ENCODE results near the gene GPC6. TPM values are rescaled to one million over a fixed set of nuclear protein-coding genes. Genes with fewer than 3 reads are reported as not detected.

GPC6 gene
- total RNA-seq, 4 donors from 2014 or later, result 2.7 to 5.7 (median 4.4) TPM

GRCh38 chr13:94242554-94242953 lies 1015.9 kb downstream of the GPC6 start:
- no peaks in the 10 kb centered on the region for H3K27me3 ChIP-seq
- H3K4me1 ChIP-seq, result no peaks in the 10 kb centered on the region
- no peak overlapping the region for H3K4me3 ChIP-seq
- no peaks in the 10 kb centered on the region for H3K9me3 ChIP-seq
- TF ChIP-seq CTCF (IDR thresholded peaks at IDR 0.05) (no peak), POLR2A (IDR thresholded peaks at IDR 0.05) (no peak), POLR2AphosphoS5 (IDR thresholded peaks at IDR 0.05) (no peak), EP300 (IDR thresholded peaks at IDR 0.05) (no peak)
- H3K36me3 ChIP-seq, result no peaks in the 10 kb centered on the region
- no peak for DNase-seq (ENCODE audit: low spot score in 2 of 2)
- H3K27ac ChIP-seq, result no peak overlapping the region

- Histone ChIP-seq H3K4me3 (no peak overlapping the region), H3K36me3 (no peaks in the 10 kb centered on the region), H3K4me1 (no peaks in the 10 kb centered on the region), H3K27me3 (no peaks in the 10 kb centered on the region), H3K9me3 (no peaks in the 10 kb centered on the region), H3K27ac (no peak overlapping the region)
- DNase-seq (ENCODE audit: low spot score in 2 of 2), result no peak
- no peak for TF ChIP-seq EP300 (IDR thresholded peaks at IDR 0.05)
- TF ChIP-seq POLR2AphosphoS5 (IDR thresholded peaks at IDR 0.05), result no peak
- no peak for TF ChIP-seq POLR2A (IDR thresholded peaks at IDR 0.05)
- no peak for TF ChIP-seq CTCF (IDR thresholded peaks at IDR 0.05)
These were observed 1016.9 kb downstream of the GPC6 start for GRCh38 chr13:94243551-94243950.

GRCh38 chr13:94246495-94246894 lies 1019.9 kb downstream of the GPC6 start:
- TF ChIP-seq POLR2A (IDR thresholded peaks at IDR 0.05), result no peak
- TF ChIP-seq CTCF (IDR thresholded peaks at IDR 0.05), result no peak
- TF ChIP-seq POLR2AphosphoS5 (IDR thresholded peaks at IDR 0.05), result no peak
- 78% methylated on average over 1 of the region's 1 CpG for WGBS
- no peaks in the 10 kb centered on the region for H3K27me3 ChIP-seq
- no peaks in the 10 kb centered on the region for H3K36me3 ChIP-seq
- no peaks in the 10 kb centered on the region for H3K4me1 ChIP-seq
- DNase-seq (ENCODE audit: low spot score in 2 of 2), result no peak
- H3K4me3 ChIP-seq, result no peak overlapping the region
- H3K9me3 ChIP-seq, result no peaks in the 10 kb centered on the region
- H3K27ac ChIP-seq, result no peak overlapping the region

GRCh38 chr13:94247890-94248289 lies 1021.3 kb downstream of the GPC6 start:
- Histone ChIP-seq H3K27ac (no peak overlapping the region), H3K27me3 (no peaks in the 10 kb centered on the region), H3K4me1 (no peaks in the 10 kb centered on the region), H3K9me3 (no peaks in the 10 kb centered on the region), H3K36me3 (no peaks in the 10 kb centered on the region), H3K4me3 (no peak overlapping the region)
- TF ChIP-seq POLR2A (IDR thresholded peaks at IDR 0.05), result no peak
- TF ChIP-seq POLR2AphosphoS5 (IDR thresholded peaks at IDR 0.05), result no peak
- no peak for TF ChIP-seq CTCF (IDR thresholded peaks at IDR 0.05)
- TF ChIP-seq EP300 (IDR thresholded peaks at IDR 0.05), result no peak
- no peak for DNase-seq (ENCODE audit: low spot score in 2 of 2)
- 32% methylated on average over 1 of the region's 1 CpG for WGBS

GRCh38 chr13:94248454-94249228 lies 1022.0 kb downstream of the GPC6 start:
- Histone ChIP-seq H3K27ac (no peak overlapping the region), H3K4me3 (no peak overlapping the region), H3K4me1 (no peaks in the 10 kb centered on the region), H3K9me3 (no peaks in the 10 kb centered on the region), H3K36me3 (no peaks in the 10 kb centered on the region), H3K27me3 (no peaks in the 10 kb centered on the region)
- no peak for TF ChIP-seq EP300 (IDR thresholded peaks at IDR 0.05)
- no peak for TF ChIP-seq CTCF (IDR thresholded peaks at IDR 0.05)
- no peak for TF ChIP-seq POLR2AphosphoS5 (IDR thresholded peaks at IDR 0.05)
- no peak for TF ChIP-seq POLR2A (IDR thresholded peaks at IDR 0.05)
- no peak for DNase-seq (ENCODE audit: low spot score in 2 of 2)
- WGBS, result 79% methylated on average over 2 of the region's 2 CpGs

All from suprapubic skin (tissue), 4 donors.